D341Med (cell line): ENCODE data around the gene HS3ST3B1.
A peak's percentile ranks its signal among the peaks of the same experiment; 100 is the strongest.

Source experiments
- DNase-seq: peaks from one replicate; pipeline ENCODE4 v3.0.0; 2012; ENCODE audit warnings: low spot score

Gene HS3ST3B1

DNA sequence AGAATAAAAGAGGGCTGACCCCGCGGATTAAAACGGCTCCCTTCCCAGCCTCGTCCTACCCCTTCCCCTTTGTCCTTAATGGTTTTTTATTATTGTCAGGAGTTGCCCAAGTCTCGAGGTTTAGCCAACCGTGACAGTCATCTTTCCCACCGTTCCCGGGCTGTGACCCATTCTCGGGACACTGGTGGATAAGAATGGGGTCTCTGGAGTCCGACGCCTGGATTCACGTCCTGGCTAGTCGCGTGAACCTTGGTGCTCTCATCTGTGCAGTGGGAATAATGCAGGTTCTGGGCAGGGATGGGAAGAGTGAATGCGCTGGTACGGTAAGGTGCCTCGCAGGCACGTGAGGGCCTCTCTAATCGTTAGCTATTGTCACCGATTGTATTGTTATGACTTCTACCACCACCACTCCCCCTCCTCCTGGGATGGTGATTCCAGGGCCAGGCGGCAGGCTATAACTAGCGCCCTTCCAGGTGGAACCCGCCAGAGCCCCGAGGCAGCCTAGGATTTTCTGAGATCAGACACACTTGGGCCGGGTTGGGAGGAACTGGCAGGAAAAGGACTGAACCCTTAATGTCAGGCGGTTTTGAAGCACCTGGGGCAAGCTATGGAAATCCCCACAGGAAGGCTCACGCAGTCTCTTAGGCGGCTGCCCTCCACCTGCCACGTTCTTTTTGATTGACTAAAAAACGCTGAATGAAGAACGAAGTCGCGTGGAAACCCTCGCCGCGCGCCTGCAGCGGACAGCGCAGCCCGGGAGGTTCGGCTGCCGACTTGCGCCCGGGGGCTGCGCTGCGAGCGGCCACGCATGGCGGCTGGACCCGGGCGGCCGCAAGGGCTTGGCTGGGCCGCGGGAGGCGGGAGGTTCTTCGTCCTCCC lies 2.7 kb downstream of the HS3ST3B1 start:
- DNase-seq: no peak

DNA sequence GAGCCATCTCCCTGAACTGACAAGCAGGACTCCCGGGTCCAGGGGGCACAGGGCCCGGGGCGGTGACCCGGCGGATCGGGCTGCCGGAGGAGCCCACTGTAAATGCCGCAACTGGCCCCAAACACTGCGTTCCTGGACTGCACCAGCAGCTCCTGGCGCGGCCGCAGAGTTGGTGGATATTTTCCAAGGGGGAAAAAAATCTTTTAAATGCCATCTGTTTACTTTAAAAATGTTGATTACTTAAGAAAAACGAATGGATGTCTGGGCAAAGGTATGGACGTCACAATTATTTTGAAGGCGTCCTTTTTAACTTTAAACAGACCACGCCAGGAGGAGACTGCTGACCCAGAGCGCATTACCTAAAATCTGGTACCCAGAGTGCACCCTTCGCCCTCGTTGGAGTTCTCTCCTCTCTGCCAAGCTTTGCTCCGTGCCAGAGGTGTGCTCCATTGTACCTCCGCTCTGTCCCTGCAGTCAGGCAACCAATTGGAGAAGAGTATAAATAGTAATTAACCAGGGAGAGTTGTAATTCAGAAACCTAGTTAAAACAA lies 3.4 kb downstream of the HS3ST3B1 start:
- no peak for DNase-seq

- no peak for DNase-seq
Observed at GRCh38 chr17:14304773-14305517, 4.1 kb downstream of the HS3ST3B1 start.

DNA sequence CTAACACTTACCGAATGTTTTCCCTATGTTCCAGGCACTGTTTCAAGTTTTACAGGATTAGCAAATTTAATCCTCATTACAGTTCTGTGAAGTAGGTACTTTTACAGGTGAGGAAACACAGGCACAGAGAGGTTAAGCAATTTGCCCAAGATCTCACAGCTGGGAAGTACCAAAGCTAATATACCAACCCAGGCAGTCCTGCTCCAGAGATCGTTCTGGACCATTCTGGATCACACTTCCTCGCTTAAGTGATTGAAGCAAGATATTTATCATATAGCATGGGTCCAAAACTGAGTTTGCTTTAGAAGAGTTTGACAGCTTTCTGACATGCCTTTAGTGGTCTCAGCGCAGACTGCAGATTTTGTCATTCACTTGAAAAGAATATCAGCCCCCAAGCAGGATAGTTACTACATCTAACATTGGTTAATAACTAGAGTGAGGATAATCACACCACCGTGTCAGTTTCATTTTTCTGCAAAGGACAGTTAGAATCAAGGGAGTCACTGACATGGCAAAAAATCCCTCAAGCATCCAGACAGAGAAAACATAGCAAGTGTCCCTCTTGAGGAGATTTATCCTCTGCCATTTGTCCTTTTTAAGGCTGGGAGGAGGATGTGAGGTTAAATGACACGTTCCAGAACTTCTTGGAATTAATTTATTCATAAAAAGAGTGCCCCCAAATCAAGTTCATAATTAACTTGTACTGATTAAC lies 5.1 kb downstream of the HS3ST3B1 start:
- no peak for DNase-seq

GRCh38 chr17:14306596-14306995 lies 5.7 kb downstream of the HS3ST3B1 start:
- no peak for DNase-seq

GRCh38 chr17:14307560-14308024 lies 6.7 kb downstream of the HS3ST3B1 start:
- DNase-seq: no peak

GRCh38 chr17:14308636-14308964 lies 7.7 kb downstream of the HS3ST3B1 start:
- no peak for DNase-seq

- peak; percentile 83 for DNase-seq
Observed at GRCh38 chr17:14308965-14309879, 8.3 kb downstream of the HS3ST3B1 start.

GRCh38 chr17:14310101-14310500 lies 9.2 kb downstream of the HS3ST3B1 start:
- no peak for DNase-seq

DNA sequence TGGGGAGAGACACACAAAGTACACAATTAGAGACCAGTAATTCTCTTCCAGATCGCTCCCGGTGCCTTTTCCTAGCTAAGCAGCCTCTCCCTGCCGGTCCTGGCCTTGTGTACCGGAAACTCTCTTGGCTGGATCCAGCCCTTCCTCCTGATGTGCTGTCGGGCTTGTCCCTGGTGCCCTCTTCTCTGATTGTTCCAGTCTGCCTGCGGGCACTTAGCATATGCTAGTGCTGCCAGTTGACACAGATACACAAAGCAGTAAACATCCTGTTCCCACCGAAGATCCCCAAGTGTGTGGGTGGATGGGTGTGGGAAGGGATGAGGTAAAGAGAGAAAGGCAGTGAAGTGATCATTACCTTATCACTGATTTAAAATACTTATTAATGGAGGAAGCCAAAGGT lies 9.7 kb downstream of the HS3ST3B1 start:
- no peak for DNase-seq

DNA sequence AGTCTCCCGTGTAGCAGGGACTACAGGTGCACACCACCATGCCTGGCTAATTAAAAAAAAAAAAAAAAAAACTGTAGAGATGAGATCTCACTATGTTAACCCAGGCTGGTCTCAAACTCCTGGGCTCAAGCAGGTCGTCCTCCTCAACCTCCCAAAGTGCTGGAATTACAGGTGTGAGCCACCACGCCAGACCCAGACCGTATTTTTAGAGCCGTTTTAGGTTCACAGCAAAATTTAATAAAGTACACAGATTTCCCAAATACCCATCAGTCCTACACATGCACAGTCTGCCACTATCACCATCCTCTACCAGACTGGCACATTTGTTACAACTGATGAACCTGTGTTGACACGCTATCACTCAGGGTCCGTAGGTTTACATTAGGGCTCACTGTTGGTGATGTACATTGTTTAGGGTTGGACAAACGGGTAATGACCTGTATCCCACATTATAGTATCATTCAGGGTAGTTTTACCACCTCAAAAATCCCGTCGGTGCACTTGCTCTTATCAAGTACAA lies 10.4 kb downstream of the HS3ST3B1 start:
- DNase-seq: no peak

DNA sequence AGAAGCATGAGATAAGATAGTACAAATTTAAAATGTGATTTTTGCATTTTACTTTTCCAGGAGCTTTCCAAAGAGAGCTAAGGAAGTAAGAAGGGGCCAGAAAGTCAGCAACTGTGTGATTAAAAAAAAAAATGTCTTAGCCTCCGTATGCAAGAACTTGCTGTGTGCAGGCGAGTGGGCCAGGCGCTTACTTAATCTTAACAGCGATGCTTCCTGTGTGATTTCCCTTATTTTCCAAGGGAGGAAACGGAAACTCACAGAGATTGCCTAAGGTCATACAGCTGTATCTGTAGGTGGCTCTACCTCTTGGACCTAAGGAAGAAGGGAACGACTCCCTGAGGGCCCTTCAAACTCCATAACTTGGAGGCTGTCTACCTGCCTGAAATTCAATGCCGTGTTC lies 11.1 kb downstream of the HS3ST3B1 start:
- DNase-seq: no peak

GRCh38 chr17:14312522-14312921 lies 11.6 kb downstream of the HS3ST3B1 start:
- DNase-seq: no peak

GRCh38 chr17:14316126-14316832 lies 15.4 kb downstream of the HS3ST3B1 start:
- DNase-seq: no peak

- DNase-seq: no peak
Observed at GRCh38 chr17:14317383-14317782, 16.5 kb downstream of the HS3ST3B1 start.

- no peak for DNase-seq
Observed at GRCh38 chr17:14318109-14318917, 17.4 kb downstream of the HS3ST3B1 start.

DNA sequence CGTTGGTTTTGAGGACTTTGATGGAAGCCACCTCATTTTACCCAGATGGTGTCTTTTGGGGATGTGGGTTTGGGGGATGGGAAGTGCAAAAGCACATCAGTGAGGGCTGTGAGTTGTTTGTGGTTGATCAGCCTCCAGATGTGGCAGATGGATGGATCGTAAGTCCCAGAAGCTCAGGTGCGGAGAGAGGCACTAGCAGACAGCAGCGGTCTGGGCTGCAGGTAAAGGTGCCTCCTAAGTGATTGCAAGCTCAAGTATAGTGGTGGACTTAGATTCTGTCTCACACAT lies 18.0 kb downstream of the HS3ST3B1 start:
- DNase-seq: no peak

DNA sequence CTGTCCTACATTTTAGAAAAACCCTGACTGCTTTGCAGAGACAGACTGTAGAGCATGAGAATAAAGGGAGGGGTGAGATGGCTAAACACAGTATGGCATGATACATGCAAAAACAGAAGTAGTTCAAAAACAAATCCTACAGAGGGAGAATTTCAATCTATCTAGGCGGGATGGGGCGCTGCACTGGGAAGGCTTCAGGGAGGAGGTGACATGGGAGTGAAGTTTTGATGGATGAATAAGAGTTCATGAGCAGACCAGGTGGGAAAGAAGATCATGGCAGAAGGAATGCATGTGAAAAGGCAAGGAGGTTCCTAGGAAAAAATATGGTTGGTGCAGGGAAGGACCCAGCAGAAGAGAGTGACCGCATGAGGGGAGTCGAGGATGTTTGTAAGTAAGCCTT lies 19.2 kb downstream of the HS3ST3B1 start:
- no peak for DNase-seq

DNA sequence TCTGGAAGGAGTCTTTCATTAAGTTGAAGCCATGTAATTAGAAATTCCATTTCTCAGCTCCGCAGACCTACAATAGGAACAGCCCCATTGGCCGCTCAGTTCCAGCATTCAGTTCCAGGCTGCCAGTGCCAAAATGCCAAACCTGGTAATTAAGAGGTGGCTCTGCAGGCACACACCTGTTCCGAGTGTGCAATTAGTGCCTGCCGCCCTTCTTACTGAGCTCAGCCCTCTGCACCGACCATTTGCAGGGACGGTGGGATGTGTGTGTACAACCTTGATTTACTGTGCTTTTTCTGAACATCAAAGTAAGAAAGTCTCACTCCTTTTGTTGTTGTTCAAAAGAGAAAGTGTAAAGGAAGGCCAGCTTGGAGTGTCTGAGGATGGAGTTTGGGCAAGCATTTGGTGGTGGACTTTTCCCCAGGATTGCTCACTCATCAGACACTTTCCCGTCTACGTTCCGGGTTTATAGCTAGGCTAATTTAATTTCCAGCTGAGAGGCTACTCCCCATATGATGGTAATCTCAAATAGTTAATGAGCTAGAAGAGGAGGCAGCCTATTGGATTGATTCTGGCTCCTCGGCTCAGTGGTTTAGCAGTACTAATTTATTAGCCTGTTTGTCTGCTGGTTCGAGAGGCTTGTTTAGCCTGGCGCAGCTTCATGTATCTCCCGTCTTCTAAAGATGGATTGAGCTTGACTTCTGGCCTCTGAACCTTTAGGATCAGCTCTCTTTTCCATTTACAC lies 20.0 kb downstream of the HS3ST3B1 start:
- DNase-seq: no peak
